ENCODE results near the gene ATP5PF. TPM values are rescaled to one million over a fixed set of nuclear protein-coding genes. Genes with fewer than 3 reads are reported as not detected.

The ATP5PF gene
- total and polyA plus RNA-seq, 2 of the 4 experiments (the other 2 are of a cell fraction), result 76.0 to 190 TPM

- Histone ChIP-seq H2AFZ (replicated peaks; ENCODE audit: low read length, poor library complexity) (no peak overlapping the region), H4K8ac (ENCODE audit: low read depth in 2 of 2, low read length in 2 of 2) (no peak overlapping the region), H3K4me1 (ENCODE audit: control insufficient read depth, insufficient read depth, low read length) (no peaks in the 10 kb centered on the region), H3K18ac (ENCODE audit: low read depth, low read length) (no peak overlapping the region), H3K79me1 (ENCODE audit: low read depth in 1 of 2, low read length in 2 of 2) (no peaks in the 10 kb centered on the region), H3K9me1 (ENCODE audit: insufficient read depth, low read length) (no peaks in the 10 kb centered on the region), H3K9me3 (ENCODE audit: control insufficient read depth, insufficient read depth, low read length) (no peaks in the 10 kb centered on the region), H2BK5ac (ENCODE audit: low read depth, low read length, poor library complexity, severe bottlenecking) (no peak overlapping the region), H4K5ac (ENCODE audit: low read depth, low read length) (no peak overlapping the region), H3K14ac (replicated peaks; ENCODE audit: low read depth, low read length) (no peak overlapping the region), H2AK9ac (replicated peaks; ENCODE audit: low read depth, low read length, poor library complexity) (no peak overlapping the region), H3K9ac (ENCODE audit: low read depth, low read length) (no peak overlapping the region), H2AK5ac (ENCODE audit: low read depth, low read length) (no peak overlapping the region), H2BK15ac (ENCODE audit: low read depth, low read length) (no peak overlapping the region), H4K91ac (ENCODE audit: insufficient read depth, low read depth, low read length) (no peak overlapping the region), H3K4me3 (ENCODE audit: insufficient read depth, low read depth, low read length) (no peak overlapping the region), H3K23ac (ENCODE audit: low read depth, low read length) (no peak overlapping the region), H4K20me1 (ENCODE audit: insufficient read depth, low read length) (no peaks in the 10 kb centered on the region), H3K27me3 (ENCODE audit: control insufficient read depth, insufficient read depth, low read length) (no peaks in the 10 kb centered on the region), H3K4ac (ENCODE audit: low read depth, low read length) (no peak overlapping the region), H3K36me3 (ENCODE audit: control insufficient read depth, insufficient read depth, low read length) (no peaks in the 10 kb centered on the region), H3K27ac (ENCODE audit: insufficient read depth, low read length) (no peak overlapping the region), H3K4me2 (ENCODE audit: low read depth, low read length) (no peak overlapping the region), H2BK120ac (ENCODE audit: low read depth, low read length) (no peak overlapping the region), H2BK20ac (ENCODE audit: low read depth, low read length) (no peak overlapping the region), H3K56ac (ENCODE audit: extremely low read depth, insufficient read depth, low read length) (no peak overlapping the region)
- intact Hi-C loops (cut with micrococcal nuclease), result loop anchor here (2.0 kb wide), 1 partner anchor 289 kb away; no protein-coding TSS in a partner anchor
- dilution Hi-C loops (cut with HindIII; ENCODE audit: low sequenced_read_pairs, unreplicated experiment), result no loop called here
- WGBS, 2 experiments (ENCODE audit: extremely low coverage in 2 of 2, insufficient read length in 1 of 2), result 80% methylated on average over 1 of the region's 5 CpGs; no CpG with 5 or more reads in 1 of the 2 experiments
- ATAC-seq (ENCODE audit: low read depth) (no peak), DNase-seq (no peak)
- POLR2A ChIA-PET (ENCODE audit: unreplicated experiment), result no interaction called here
- BruUV-seq (replicated peaks), result no TSS peak
- TF ChIP-seq RAD21 (IDR thresholded peaks at IDR 0.05; ENCODE audit: low read length), result no peak
- in situ Hi-C loops (cut with MboI; ENCODE audit: low sequenced_read_pairs), result no loop called here
- CTCF ChIA-PET, result no interaction called here
These were observed 24.9 kb downstream of the ATP5PF start for GRCh38 chr21:25709684-25710265.

Measured in IMR-90 (cell line).